ENCODE data around the gene TNFRSF1A. TPM values are rescaled to one million over a fixed set of nuclear protein-coding genes. Genes with fewer than 3 reads are reported as not detected.

The TNFRSF1A gene
- total RNA-seq, 1 donor from 2014 or later, result 127 TPM

- no peak overlapping the region for H3K4me3 Mint-ChIP-seq (ENCODE audit: unreplicated experiment)
- no peak for TF ChIP-seq CTCF (IDR thresholded peaks at IDR 0.05)
- peak; percentile 41 for DNase-seq (ENCODE audit: low spot score)
- H3K9me3 Mint-ChIP-seq (ENCODE audit: low read depth), result no peaks in the 10 kb centered on the region
- no peaks in the 10 kb centered on the region for H3K27me3 Mint-ChIP-seq (ENCODE audit: low read depth)
- H3K27ac Mint-ChIP-seq (ENCODE audit: unreplicated experiment), result peak overlapping the region; percentile 43
- peaks cover 32% of the 10 kb centered on the region for H3K4me1 Mint-ChIP-seq (ENCODE audit: low read depth)
- no peaks in the 10 kb centered on the region for H3K36me3 Mint-ChIP-seq (ENCODE audit: low read depth)
These were observed 62.2 kb downstream of the TNFRSF1A start for GRCh38 chr12:6279631-6280030.

GRCh38 chr12:6279256-6279628, 62.6 kb downstream of the TNFRSF1A start:
- no peak overlapping the region for H3K4me3 Mint-ChIP-seq (ENCODE audit: unreplicated experiment)
- DNase-seq (ENCODE audit: low spot score), result peak; percentile 64
- H3K9me3 Mint-ChIP-seq (ENCODE audit: low read depth), result no peaks in the 10 kb centered on the region
- no peak for TF ChIP-seq CTCF (IDR thresholded peaks at IDR 0.05)
- no peaks in the 10 kb centered on the region for H3K27me3 Mint-ChIP-seq (ENCODE audit: low read depth)
- peak overlapping the region; percentile 43 for H3K27ac Mint-ChIP-seq (ENCODE audit: unreplicated experiment)
- peaks cover 32% of the 10 kb centered on the region for H3K4me1 Mint-ChIP-seq (ENCODE audit: low read depth)
- no peaks in the 10 kb centered on the region for H3K36me3 Mint-ChIP-seq (ENCODE audit: low read depth)

Other genes starting within 250 kb of the TNFRSF1A start
- 0.05 to 0.08 TPM (median 0.07 TPM) in 3 replicates for gene VWF, start 217.4 kb downstream of the TNFRSF1A start, total RNA-seq
- 54.7 to 62.1 TPM (median 60.7 TPM) in 3 replicates for gene CD9, start 141.7 kb downstream of the TNFRSF1A start, total RNA-seq
- 0.21 to 0.35 TPM in 2 of 3 replicates, not detected in the other for gene PLEKHG6, start 31.4 kb downstream of the TNFRSF1A start, total RNA-seq
- gene SCNN1A, start 33.5 kb upstream of the TNFRSF1A start, total RNA-seq, result 0.87 to 2.6 TPM (median 1.9 TPM) in 3 replicates
- 11.8 to 46.5 TPM (median 41.1 TPM) in 3 replicates for gene LTBR, start 42.1 kb upstream of the TNFRSF1A start, total RNA-seq
- not detected in 3 replicates for gene CD27, start 102.9 kb upstream of the TNFRSF1A start, total RNA-seq
- 4.6 to 12.3 TPM (median 5.2 TPM) in 3 replicates for gene TAPBPL, start 110.0 kb upstream of the TNFRSF1A start, total RNA-seq
- 5.3 to 6.1 TPM (median 5.3 TPM) in 3 replicates for gene VAMP1, start 128.6 kb upstream of the TNFRSF1A start, total RNA-seq
- 169 to 201 TPM (median 170 TPM) in 3 replicates for gene MRPL51, start 151.2 kb upstream of the TNFRSF1A start, total RNA-seq
- gene NCAPD2, start 152.0 kb upstream of the TNFRSF1A start, total RNA-seq, result 23.0 to 27.7 TPM (median 25.0 TPM) in 3 replicates
- gene GAPDH, start 192.4 kb upstream of the TNFRSF1A start, total RNA-seq, result 2,133 to 3,148 TPM (median 3,067 TPM) in 3 replicates
- 29.0 to 29.5 TPM (median 29.2 TPM) in 3 replicates for gene IFFO1, start 214.0 kb upstream of the TNFRSF1A start, total RNA-seq
- 27.1 to 39.3 TPM (median 32.5 TPM) in 3 replicates for gene NOP2, start 226.2 kb upstream of the TNFRSF1A start, total RNA-seq